ENCODE results near the gene TBC1D22B.

- TF ChIP-seq CTCF (IDR thresholded peaks at IDR 0.05; ENCODE audit: low read depth, low read length) (no peak), POLR2A (IDR thresholded peaks at IDR 0.05; ENCODE audit: extremely low read depth, insufficient read length) (no peak)
- TF ChIP-seq, protein P1, sequence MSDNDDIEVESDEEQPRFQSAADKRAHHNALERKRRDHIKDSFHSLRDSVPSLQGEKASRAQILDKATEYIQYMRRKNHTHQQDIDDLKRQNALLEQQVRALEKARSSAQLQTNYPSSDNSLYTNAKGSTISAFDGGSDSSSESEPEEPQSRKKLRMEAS (IDR thresholded peaks at IDR 0.05; ENCODE audit: low read depth, low read length): no peak
These were observed 85.7 kb downstream of the TBC1D22B start for GRCh38 chr6:37343248-37343647.
